Upper lobe of left lung (tissue), 4 donors: ENCODE data around the gene MICA.

ENCODE experiments used
- CTCF ChIP-seq, 6 experiments: fragments of 450-650 bp in 4 of 6; fragments of 200-600 bp in 2 of 6; sonication (generic) in 2 of 6; IDR thresholded peaks; one replicate each; pipeline ENCODE4 v1.5.1; 2016 to 2019; ENCODE audit warnings: antibody characterized with exemption in 6 of 6
- EP300 ChIP-seq, 4 donors: sonication (generic); formaldehyde crosslinking; IDR thresholded peaks; one replicate each; pipeline ENCODE4 v1.5.1; 2017; ENCODE audit warnings: antibody characterized with exemption in 4 of 4, control low read depth in 2 of 4
- POLR2A ChIP-seq, 4 donors: fragments of 450-650 bp; IDR thresholded peaks; one replicate each; pipeline ENCODE4 v1.5.1; 2016 to 2017; ENCODE audit warnings: antibody characterized with exemption in 4 of 4, mild to moderate bottlenecking in 2 of 4
- POLR2AphosphoS5 ChIP-seq, 2 donors: sonication (generic); formaldehyde crosslinking; IDR thresholded peaks; one replicate each; pipeline ENCODE4 v1.5.1; 2017; ENCODE audit warnings: antibody characterized with exemption in 2 of 2

GRCh38 chr6:31355583-31355948 is 47.8 kb upstream of the MICA start:
- TF ChIP-seq CTCF (IDR thresholded peaks at IDR 0.05) (no peak), EP300 (IDR thresholded peaks at IDR 0.05) (no peak), POLR2AphosphoS5 (IDR thresholded peaks at IDR 0.05) (no peak), POLR2A (IDR thresholded peaks at IDR 0.05) (no peak)
